Activated naive CD4-positive, alpha-beta T cell treated with Interleukin-2 at 50 U/mL for 16 hours (primary cell): ENCODE data around the gene ADCYAP1R1.

Source experiments
- DNase-seq: peaks from one replicate; pipeline ENCODE4 v3.0.0-alpha.2; 2020

The ADCYAP1R1 gene

DNA sequence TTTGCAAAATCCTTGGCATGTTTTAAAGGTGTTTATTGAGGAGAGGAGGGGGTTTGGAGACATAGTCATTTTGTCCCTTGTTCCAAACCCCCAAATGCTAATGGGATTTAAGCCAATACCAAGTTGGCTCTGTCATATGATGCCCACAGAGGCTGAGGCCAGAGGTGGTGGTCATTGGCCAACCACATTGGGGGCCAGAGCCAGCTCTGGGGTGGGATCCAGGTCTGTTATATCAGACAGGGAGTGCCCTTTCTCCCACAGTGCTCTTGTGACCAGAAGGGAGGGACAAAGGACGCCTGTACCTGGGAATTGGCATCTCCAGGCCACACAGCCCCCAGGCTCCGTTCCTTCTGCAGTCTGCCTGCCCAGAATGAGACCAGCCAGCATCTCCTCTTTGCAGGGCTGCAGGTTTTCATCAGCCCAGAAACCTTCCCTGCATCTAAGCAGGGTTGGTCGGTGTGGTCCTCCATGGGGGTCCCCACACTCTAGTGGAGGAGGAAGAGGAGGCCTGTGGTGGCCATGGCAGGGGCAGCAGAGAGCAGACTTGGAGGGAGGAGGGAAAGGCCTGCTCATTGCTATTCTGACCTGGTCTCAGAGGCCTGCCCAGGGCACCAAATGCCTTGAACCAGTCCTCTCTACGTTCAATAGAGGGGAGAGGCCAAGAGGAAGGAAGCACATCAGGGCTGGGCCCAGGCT lies 17.9 kb downstream of the ADCYAP1R1 start:
- no peak for DNase-seq

DNA sequence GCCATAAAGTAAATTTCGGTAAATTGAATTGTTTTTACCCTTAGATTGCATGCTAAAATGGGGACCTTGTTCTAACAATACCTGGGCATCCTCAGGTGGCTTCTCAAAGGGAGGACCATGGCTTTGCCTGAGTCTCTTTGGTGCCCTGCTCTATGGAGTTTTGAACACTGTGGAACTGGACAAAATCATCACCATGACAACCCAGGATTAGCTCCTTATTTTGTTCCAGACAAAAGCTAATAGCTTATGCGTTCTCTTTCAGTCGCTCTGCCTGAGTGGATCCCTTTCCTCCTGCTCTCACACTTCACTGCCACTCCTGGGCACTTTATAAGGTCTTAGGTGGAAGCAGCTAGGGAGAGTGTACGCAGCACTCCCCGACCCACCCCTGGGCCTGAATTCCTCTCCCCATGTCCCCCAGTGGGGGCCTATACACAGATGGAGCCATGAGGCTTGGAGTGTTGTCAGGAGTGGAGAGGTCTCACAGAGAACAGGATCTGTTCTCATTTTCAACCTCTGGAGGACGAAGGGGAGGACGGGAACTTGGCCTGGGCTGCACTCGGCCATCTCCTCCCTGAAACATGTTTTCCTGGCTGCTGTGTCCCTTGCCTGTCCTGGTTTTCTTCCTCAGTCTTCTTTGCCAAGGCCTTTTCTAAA lies 19.0 kb downstream of the ADCYAP1R1 start:
- no peak for DNase-seq

DNA sequence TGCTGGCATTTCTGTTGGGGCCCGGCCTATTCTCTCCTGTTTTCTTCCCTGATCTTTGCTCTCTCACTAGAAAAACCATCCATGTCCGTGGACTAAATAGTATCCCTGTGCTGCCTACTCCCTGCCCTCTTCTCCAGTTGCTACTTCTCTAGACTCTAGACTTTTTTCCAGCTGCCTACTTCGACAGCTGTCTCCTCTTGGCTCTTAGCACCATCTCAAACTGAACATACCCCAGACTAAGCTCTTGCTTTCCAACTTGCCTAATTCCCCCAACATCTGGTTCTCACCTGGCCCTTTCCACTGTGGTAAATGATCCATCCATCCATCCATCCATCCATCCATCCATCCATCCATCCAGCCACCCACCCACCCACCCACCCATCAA lies 19.5 kb downstream of the ADCYAP1R1 start:
- DNase-seq: no peak

DNA sequence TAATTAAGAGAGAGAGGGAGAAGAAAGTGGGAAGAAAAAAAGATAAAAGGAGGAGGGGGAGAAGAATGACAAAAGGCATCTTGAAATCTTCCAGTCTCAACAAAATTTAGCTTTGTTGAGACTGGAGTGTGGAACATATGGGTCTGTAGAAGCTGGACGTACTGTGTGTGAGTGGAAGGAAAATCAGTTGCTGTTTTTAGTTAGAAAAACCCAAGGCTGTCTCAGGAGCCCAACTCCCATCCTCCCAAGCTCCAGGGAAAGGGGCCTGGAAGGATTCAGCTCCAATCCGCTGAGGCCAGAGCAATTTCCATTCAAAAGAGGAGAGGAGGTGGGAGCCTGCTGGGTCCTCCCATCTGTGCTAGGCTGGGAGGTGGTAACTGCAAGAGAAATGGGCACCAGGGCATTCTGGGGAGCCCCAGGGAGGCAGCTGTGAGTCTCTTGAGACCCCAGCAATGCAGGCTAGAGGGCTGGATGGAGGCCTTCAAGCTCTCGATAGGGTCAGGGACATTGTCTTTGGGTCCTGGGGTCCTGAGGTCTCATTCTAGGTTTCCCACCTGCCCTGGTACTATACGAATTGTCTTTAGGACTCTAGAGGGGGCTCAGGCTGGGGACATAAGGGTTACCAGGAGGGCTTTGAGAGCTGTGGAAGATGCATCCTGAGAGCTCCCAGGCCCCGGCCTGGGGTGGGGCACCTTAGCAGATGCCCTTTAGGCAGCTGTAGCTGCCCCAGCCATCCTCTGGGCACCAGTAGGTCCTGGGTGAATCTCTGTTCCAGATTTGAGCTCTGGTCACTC lies 21.4 kb downstream of the ADCYAP1R1 start:
- no peak for DNase-seq

DNA sequence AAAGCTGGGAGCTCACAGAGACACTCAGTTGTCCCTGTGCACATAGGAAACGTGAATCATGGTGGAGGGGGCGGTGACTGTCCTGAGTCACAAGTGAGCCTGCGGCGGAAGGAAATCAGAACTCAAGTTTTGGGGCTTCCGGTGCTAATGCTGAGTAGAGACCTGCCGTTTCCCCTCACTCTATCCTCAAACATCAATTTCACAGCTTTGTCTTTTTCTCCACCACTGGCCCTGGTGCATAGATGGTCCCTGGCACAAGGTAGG lies 21.9 kb downstream of the ADCYAP1R1 start:
- no peak for DNase-seq

DNA sequence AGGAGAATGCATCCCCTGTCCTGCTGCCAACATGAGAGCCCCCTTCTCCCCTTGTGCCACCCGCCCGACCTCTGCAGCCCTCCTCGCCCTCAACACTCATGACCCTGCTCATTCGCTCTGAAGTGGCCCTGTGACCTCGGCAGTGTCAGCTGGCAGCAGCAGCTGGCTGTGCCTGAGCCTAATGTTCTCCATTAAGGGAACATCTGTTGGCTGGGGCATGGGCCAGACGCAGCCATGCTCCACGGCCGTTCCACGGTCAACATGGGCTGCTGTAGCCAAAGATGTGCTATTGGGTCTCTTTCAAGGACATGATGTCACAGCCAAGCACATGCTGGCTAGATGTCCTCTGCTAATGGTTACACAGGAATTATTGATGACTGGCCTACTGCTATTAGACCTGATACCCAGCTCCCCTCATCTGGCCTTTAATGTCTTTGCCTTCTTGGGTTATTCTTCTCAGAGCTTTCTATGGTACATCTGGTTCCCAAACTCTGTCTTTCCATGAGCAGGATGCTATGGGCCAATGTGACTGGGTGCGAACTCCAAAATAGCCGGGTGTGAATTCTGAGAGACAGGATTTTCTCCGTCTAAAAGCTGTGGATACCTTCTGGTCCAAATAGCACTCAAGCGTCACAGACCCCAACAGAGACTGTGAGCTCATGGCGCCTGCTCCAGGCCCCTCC lies 22.4 kb downstream of the ADCYAP1R1 start:
- no peak for DNase-seq

DNA sequence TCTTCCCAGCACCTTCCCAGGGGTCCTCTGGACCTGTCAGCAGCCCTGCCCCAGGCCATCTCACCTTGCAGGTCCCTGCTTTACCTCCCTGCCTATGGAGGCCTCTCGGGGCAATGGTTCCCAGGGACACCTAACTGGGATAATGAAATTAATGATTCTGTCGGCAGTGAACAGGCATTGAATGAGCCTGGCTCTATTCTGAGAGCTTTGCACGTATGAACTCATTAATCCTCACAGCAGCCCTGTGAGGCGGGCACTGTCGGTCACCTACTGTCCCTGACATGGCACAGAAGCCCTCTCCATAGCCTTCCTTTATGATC lies 22.9 kb downstream of the ADCYAP1R1 start:
- no peak for DNase-seq

DNA sequence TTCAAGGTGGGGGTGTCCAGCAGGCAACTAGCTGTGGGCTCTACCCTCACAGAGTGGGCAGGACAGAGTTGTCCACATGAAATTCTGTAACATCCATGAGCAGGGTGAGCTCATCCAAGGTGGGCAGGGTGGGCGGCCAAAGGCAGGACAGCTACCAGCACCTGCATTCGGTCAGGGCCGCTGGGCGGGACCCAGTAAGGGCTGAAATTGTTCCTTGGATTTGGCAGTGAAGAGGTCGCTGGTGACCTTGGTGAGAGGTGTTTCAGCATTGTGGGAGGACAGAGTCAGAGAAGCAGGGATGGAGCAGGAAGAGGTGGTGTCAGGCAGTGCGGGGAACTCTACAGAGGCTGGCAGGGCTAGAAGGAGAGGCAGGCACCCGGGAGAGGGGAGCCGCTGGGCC lies 23.9 kb downstream of the ADCYAP1R1 start:
- no peak for DNase-seq

DNA sequence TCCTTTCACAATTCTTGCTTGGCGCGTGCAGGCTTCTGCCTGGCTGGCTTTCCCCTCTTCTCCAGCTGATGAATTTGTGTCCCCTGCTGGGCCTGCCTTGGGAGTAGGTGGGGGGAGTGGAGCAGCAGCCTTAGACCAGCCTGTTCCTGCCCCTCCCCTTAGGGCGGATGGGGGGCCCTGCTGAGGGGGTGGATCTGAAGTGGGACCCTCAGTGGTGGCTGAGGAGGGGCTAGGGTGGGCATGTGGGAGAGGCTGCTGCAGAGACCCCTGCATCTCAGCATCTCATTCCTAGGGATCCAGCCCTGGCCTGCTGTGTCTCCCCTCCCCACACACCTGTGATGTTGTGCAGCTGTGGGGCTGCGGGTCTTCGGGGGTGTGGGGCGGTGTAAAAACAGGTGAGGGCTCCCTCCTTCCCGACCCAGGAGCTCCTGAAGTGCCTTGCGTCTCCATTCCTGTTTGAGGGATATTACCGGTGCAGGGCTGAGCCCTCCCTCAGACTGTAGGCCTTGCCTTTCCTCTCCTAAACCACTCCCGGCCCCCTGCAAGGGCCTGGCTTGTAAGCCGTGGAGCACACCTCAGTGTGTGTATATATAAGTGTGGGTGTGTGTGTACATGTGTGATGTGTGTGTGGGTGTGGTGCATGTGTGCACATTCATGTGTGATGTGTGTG lies 24.7 kb downstream of the ADCYAP1R1 start:
- DNase-seq: no peak

DNA sequence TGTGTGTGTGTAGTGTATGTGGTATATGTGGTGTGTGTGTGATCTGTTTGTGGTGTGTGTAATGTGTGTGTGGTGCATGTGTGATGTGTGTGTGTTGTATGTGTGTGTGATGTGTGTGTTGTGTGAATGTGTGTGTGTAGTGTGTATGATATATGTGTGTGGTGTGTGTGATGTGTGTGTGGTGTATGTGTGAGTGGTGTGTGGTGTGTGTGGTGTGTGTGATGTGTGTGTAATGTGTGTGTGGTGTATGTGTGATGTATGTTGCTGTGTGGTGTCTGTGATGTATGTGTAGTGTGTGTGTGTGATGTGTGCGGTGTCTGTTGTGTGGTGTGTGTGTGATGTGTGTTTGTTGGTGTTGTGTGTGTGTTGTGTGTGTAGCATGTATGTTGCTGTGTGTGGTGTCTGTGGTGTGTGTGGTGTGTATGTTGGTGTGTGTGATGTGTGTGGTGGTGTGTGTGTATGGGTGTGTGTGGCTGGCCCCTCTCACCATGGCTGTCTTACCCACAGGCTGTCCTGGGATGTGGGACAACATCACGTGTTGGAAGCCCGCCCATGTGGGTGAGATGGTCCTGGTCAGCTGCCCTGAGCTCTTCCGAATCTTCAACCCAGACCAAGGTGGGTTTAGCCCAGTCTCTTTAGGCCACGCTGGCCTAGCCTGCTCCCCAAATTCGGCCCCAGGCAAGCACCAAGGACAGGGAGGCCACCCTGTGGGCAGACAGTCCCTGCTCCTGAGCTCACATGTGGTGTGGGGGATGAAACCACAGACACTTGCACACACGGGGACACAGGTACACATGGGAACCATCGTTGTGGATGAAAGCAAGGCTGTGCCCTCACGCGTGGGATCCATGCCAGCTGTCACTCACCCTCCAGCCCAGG lies 25.6 kb downstream of the ADCYAP1R1 start:
- no peak for DNase-seq

DNA sequence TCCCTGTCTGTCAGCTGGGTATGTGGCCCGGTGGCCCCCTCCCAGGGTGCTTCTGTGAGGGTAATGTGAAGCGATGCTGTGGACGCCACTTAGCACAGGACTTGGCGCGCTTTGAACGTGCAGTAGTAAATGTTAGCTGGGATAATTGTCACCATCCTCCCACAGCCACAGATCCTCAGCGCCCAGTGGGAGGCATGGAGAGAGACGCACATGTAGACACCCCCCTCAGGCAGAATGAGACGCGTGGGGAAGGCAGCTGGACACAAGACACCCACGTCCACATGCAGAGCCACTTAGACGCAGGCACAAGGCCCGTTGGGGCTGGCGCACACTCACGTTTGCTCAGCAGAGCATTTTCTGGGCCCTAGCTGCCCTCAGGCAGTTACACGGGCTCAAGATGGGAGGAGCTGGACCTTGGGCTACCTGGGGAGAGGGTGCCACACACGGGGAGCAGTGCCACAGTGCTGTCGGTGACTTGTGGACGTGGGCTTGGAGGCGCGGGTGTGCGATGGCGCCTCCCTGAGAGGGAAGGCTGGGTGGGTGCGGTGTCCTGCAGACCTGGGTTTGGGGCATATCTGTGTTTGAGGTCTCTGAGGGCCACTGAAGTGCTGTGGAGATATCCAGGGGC lies 26.4 kb downstream of the ADCYAP1R1 start:
- DNase-seq: no peak

DNA sequence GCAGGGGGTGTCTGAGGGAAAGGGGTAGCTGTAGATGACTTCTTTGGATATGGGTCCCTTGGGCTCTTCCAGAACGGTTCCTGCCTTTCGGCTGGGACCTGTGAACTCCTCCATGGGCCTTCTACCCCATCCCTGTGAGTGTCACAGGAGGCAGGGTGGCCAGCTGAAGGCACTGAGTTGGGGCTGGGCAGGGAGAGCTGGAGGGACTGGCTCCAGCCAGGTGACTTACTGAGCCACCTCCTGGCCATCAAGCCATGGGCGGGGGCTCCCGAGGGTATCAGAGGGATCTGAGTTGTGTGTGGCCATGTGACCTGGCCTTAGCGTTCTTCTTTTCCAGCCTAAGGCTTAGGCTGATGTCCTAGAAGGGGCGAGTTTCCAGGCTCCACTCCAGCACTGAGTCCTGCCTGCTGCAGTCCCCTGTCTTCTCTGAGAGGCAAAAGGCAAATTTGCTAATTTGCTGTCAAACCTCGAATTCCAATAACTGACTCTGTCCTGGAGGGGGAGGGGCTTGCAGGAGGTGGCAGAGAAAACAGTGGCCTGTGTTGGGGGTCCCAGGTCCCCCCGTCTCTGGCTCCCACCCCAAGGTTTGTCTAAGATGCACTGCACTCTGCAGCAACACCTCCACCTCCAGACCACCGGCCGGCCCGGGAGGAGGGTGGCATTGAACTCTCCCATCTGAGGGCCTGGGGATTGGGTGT lies 27.2 kb downstream of the ADCYAP1R1 start:
- DNase-seq: no peak

DNA sequence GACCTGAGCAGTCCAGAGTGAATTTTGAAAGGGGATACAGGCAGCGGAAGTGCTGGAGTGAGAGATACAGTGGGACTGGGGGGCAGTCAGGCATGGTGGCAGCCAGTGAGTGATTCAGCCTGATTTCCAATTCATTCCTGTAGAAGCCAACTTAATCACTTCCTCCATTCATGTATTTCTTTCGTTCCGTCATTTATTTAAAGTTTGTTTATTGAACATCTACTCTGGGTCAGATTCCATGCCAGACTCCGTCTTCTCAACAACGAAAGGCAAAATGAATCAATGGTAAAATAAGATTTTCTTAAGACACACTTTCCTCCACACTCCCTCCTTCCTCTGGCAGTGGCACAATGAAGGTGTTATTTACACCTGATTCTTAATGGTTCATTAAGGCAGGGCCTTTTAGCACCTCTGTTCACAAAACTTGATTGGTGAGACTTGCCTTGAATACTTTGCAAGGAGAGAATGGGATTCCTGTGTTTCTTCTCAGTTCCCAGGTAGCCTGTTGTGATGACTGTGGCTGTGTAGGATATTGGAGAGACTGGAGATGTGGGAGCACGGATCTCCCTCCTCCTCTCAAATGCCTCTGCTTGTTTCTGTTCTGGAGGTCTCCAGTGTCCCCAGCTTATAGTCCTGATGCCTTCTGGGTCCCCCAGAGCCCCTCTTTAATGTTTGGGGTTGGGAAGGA lies 27.9 kb downstream of the ADCYAP1R1 start:
- DNase-seq: no peak

DNA sequence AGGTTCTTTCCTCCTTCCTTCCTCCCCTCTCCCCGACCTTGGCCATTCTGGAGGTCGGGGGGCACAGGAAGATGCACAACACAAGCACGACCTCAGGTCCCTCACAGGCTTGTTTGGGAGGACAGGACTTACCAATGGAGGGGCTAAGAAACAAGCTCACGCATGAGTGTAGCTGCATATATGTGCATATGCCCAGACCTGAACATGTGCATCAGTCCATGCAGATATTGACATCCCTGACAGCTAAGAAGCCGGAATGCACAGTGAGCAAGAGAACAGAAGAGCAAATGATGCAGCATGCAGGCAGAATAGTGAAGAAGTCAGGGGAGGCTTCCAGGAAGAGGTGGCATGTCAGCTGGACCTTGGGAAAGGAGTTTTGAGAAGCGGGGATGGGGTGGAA lies 28.7 kb downstream of the ADCYAP1R1 start:
- no peak for DNase-seq

DNA sequence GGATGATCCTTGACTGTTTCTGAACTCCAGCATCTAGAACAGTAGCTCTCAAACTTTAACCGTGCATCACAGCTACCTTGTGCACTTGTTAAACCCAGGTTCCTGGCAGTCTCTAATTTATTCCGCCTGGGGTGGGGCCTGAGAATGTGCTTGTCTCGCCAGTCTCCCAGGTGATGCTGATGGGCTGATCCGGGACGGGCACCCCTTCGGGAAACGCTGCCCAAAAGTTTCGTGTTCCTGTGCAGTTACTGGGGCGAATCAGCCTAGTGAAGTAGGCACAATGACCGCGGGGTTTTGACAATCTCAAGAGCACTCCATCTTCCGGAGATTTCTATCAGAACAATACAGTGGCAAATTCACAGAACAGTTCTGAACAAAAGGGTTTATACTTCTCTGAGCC lies 29.9 kb downstream of the ADCYAP1R1 start:
- DNase-seq: no peak

DNA sequence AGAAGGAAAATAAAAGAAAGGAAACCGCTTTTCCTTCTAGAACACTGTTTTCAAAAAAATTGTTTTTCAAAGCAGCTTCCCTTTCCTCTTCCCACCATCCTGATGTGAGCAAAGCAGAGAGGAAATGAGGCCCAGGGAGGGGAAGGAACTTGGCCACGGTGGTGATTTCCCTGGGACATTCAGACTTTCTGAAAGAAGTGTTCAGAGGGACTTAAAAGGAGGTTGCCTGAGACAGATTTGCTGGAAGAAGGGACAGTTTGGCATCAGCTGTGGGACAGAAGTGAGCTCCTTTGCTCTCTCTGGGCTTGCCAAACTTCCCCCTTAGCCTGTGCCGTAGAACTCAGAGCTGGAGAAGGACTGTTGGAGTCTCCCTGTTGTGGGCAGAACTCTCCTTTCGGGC lies 30.3 kb downstream of the ADCYAP1R1 start:
- no peak for DNase-seq

DNA sequence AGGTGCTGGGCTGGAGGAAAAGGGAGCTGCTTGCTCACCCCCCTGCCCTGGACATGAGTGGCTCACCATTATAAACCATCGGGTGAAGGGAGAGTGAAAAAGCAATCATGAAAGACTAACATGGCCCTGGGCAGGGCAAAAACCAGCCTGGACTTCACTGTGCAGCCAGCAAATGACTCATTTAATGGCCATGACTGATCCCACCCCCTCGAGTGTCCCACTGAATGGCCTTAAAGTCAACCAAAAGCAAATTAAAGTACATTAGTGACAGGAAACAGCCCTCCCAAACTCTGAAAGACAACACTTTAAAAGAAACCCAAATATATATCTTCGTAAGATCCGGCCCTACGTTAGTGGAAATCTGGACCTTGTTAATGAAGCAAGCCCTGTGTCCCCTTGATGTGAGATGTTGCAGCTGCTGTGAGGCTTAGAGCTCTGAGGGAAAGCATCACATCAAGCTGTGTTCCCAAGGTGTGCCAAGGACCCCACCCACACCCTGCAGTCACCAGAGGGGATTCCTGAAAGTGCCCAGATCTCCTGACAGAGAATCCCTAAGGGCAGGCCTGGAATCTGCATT lies 31.2 kb downstream of the ADCYAP1R1 start:
- no peak for DNase-seq

DNA sequence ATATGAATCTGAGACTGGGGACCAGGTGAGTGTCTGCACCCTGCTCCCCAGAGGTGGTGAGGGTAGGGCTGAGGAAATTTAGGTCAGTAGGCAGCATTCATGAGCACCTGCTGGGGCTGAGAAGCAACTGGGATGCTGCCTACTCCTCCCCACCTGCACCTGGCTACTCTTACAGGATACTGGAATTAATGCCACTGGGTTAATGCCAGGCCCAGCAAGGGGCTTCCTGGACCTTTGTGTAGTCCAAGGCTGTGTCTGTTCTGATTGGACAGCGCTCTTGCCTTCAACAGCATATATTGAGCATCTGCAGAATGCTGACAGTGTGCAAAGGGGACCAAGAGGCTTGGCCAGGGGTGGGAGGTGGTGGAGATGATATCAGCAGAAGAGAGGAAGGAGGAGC lies 32.1 kb downstream of the ADCYAP1R1 start:
- DNase-seq: no peak

DNA sequence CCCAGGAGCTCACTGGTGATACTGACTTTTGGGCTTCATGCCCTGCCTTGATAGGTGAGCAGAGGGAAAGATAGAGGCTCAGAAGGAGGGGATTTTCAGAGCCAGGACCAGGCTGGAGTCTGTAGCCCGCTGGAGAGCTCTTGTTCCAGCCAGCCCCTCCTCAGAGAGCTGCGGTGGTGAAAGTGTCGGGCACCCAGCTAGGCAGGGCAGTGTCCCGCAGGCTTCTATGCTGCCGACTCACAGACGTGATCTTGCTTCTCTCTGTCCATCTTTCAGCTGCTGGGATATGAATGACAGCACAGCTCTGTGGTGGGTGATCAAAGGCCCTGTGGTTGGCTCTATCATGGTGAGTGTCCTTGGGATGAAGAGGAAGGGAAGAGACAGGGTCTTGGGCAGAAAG lies 35.2 kb downstream of the ADCYAP1R1 start:
- no peak for DNase-seq

DNA sequence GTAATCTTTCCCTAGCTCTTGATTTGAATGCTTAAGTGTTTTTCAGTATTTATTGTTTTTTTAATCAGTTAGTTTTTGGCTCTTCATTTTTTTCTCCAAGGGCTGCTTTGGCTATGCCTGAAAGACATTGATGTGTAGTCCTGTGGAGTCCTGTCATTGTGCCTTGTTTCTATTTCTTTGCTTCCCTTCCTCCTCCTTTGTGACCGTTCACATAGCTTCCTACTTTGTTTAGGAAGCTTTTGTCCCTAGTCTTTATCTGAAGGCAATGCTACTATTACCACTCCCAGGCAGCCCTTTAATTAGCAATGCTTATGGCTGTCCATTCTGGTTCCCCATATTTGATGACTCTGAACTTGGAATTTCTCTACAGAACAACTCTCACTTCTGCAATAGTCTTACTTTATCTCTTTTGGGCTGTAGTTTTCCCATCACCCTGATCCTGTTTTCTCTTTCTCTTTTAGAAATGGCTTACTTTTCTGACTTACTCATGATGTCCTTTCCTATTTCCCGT lies 39.9 kb downstream of the ADCYAP1R1 start:
- no peak for DNase-seq
